B cell (primary cell): ENCODE measurements around the gene MLLT6.

ENCODE experiments used
- CTCF ChIP-seq: fragments of 200-600 bp; IDR thresholded peaks from one replicate; pipeline ENCODE4 v1.8.0; 2022; ENCODE audit warnings: antibody characterized with exemption, mild to moderate bottlenecking
- EZH2 ChIP-seq: IDR thresholded peaks from 2 replicates; pipeline ENCODE4 v1.6.1; 2012; ENCODE audit warnings: borderline replicate concordance, low read depth, mild to moderate bottlenecking, moderate library complexity, low read length; ENCODE audit not compliant: insufficient read depth, poor library complexity, severe bottlenecking

- TF ChIP-seq CTCF (no peak), EZH2 (no peak)
Observed at GRCh38 chr17:38738686-38739085, 33.6 kb downstream of the MLLT6 start.
